Keratinocyte (primary cell): Measurements from ENCODE around the gene ZNF841. TPM values are rescaled to one million over a fixed set of nuclear protein-coding genes. Genes with fewer than 3 reads are reported as not detected.
A peak's percentile ranks its signal among the peaks of the same experiment; 100 is the strongest.

Source experiments
- DNase-seq: peaks from one replicate; pipeline ENCODE4 v3.0.0-alpha.2; 2011; ENCODE audit warnings: low read depth, missing footprints, low spot score
- FAIRE-seq: peaks from 2 replicates; lab custom pipeline; 2011; peaks lifted over from hg19 to GRCh38; lab: Jason Lieb, UNC
- H2AFZ ChIP-seq: 2 replicates; pipeline ENCODE4 v1.6.0; 2012; ENCODE audit warnings: low read length, control low read depth, inconsistent platforms; ENCODE audit not compliant: control insufficient read depth
- H3K27ac ChIP-seq: 2 replicates; pipeline ENCODE4 v1.5.1; 2011; ENCODE audit warnings: low read length; ENCODE audit not compliant: control insufficient read depth, insufficient read depth
- H3K27me3 ChIP-seq: 3 replicates; pipeline ENCODE4 v1.6.0; 2011; ENCODE audit warnings: low read length; ENCODE audit not compliant: control insufficient read depth, insufficient read depth; ENCODE audit errors: extremely low read depth
- H3K36me3 ChIP-seq, 2 experiments: 2 replicates in 1 of 2; 3 replicates in 1 of 2; pipeline ENCODE4 v1.5.1; 2011; ENCODE audit warnings: low read length in 2 of 2, mild to moderate bottlenecking in 1 of 2; ENCODE audit not compliant: control insufficient read depth in 2 of 2, insufficient read depth in 2 of 2; ENCODE audit errors: extremely low read depth in 1 of 2
- H3K4me1 ChIP-seq: 3 replicates; pipeline ENCODE4 v1.5.1; 2011; ENCODE audit warnings: low read length; ENCODE audit not compliant: control insufficient read depth, insufficient read depth; ENCODE audit errors: extremely low read depth
- H3K4me2 ChIP-seq: 3 replicates; pipeline ENCODE4 v1.6.0; 2011; ENCODE audit warnings: low read depth, low read length; ENCODE audit not compliant: control insufficient read depth, insufficient read depth; ENCODE audit errors: extremely low read depth
- H3K4me3 ChIP-seq, 3 experiments: fragments of 200-600 bp in 1 of 3; sonication (generic) in 1 of 3; 2 replicates in 2 of 3; 3 replicates in 1 of 3; pipeline ENCODE4 v1.5.1; 2011 to 2016; ENCODE audit warnings: low read length in 3 of 3, mild to moderate bottlenecking in 3 of 3, control low read depth in 2 of 3, inconsistent platforms in 1 of 3, low read depth in 1 of 3, mixed read lengths in 1 of 3, mixed run types in 1 of 3, moderate library complexity in 1 of 3; ENCODE audit not compliant: control insufficient read depth in 2 of 3, insufficient read depth in 2 of 3; ENCODE audit errors: extremely low read depth in 1 of 3
- H3K79me2 ChIP-seq: 2 replicates; pipeline ENCODE4 v1.6.0; 2012; ENCODE audit warnings: low read length; ENCODE audit not compliant: control insufficient read depth, insufficient read depth
- H3K9ac ChIP-seq: 3 replicates; pipeline ENCODE4 v1.6.0; 2011; ENCODE audit warnings: low read length; ENCODE audit not compliant: control insufficient read depth, insufficient read depth; ENCODE audit errors: extremely low read depth
- H3K9me1 ChIP-seq: 3 replicates; pipeline ENCODE4 v1.6.0; 2011; ENCODE audit warnings: low read length; ENCODE audit not compliant: control insufficient read depth, insufficient read depth; ENCODE audit errors: extremely low read depth
- H3K9me3 ChIP-seq: 2 replicates; pipeline ENCODE4 v1.5.1; 2012; ENCODE audit warnings: low read depth, low read length; ENCODE audit not compliant: control insufficient read depth
- H4K20me1 ChIP-seq: 3 replicates; pipeline ENCODE4 v1.6.0; 2011; ENCODE audit warnings: low read length; ENCODE audit not compliant: control insufficient read depth, insufficient read depth; ENCODE audit errors: extremely low read depth
- CTCF ChIP-seq, 3 experiments: IDR thresholded peaks in 1 of 3; conservative IDR thresholded peaks in 1 of 3; optimal IDR thresholded peaks in 1 of 3; 2 replicates in 2 of 3; 3 replicates in 1 of 3; pipeline versions ENCODE3 to v1.5.1; 2011; ENCODE audit warnings: low read length in 3 of 3, mild to moderate bottlenecking in 3 of 3, moderate library complexity in 2 of 3, control low read depth in 1 of 3, inconsistent platforms in 1 of 3; ENCODE audit not compliant: insufficient read depth in 2 of 3; ENCODE audit errors: extremely low read depth in 1 of 3
- EZH2 ChIP-seq: IDR thresholded peaks from one replicate; pipeline ENCODE4 v1.6.1; 2012; ENCODE audit warnings: inconsistent platforms, mild to moderate bottlenecking, low read length, moderate library complexity
- dilution Hi-C: fragments of 300-500 bp; cut with MboI; formaldehyde crosslinking; loops from one replicate; pipeline ENCODE4 v1.7.0; 2020; ENCODE audit warnings: low sequenced_read_pairs; ENCODE audit not compliant: extremely low pct_ligation_motif_present
- polyA plus RNA-seq, 5 experiments: library from polyadenylated mRNA; depleted of rRNA in 3 of 5; stranded (reverse) in 3 of 5; stranded (forward) in 1 of 5; unstranded in 1 of 5; fragments of >200 nt; gene quantifications; 1 replicate in 1 of 5; 2 replicates in 3 of 5; 3 replicates in 1 of 5; pipeline versions ENCODE4 v1.2.1 to v1.2.3, GENCODE V29; 2011 to 2012; ENCODE audit warnings: missing spikeins in 2 of 5, low read depth in 1 of 5, low replicate concordance in 1 of 5

The ZNF841 gene
- polyA plus RNA-seq, 1 donor (not counting 4 experiments of a cell fraction or from before 2014, with no cell fraction given) = 14.6 TPM

GRCh38 chr19:52048555-52049501 lies 46.7 kb downstream of the ZNF841 start, which contains the start of gene ZNF432:
Gene ZNF432 (minus strand): TSS chr19:52048838. CDS start chr19:52046868, 1,970 bp downstream.
- H3K27me3 ChIP-seq = no peaks in the 10 kb centered on the region
- no peaks in the 10 kb centered on the region for H3K9me3 ChIP-seq
- DNase-seq (peak; percentile 28), FAIRE-seq (peak; percentile 53)
- H3K4me3 ChIP-seq = peak within 1 kb of the TSS; percentile 54 to 95 (median 73)
- H3K4me2 ChIP-seq = peak within 1 kb of the TSS; percentile 74
- H3K9me1 ChIP-seq = no peaks in the 10 kb centered on the region
- H2AFZ ChIP-seq = peak within 1 kb of the TSS; percentile 100
- H4K20me1 ChIP-seq = no peaks in the 10 kb centered on the region
- dilution Hi-C loops = no loop called here
- H3K36me3 ChIP-seq = peaks cover 5 to 6% of the 10 kb centered on the region in 2 experiments
- peak within 1 kb of the TSS; percentile 92 for H3K9ac ChIP-seq
- peaks cover 2% of the 10 kb centered on the region for H3K79me2 ChIP-seq
- peak within 1 kb of the TSS; percentile 93 for H3K27ac ChIP-seq
- H3K4me1 ChIP-seq = peaks cover 6% of the 10 kb centered on the region
- peak in 1 of 3 experiments; percentile 24 for TF ChIP-seq CTCF (optimal IDR thresholded peaks at IDR 0.05 in 1 of 3, IDR thresholded peaks at IDR 0.05 in 1 of 3, conservative IDR thresholded peaks at IDR 0.05 in 1 of 3; ENCODE audit: extremely low read depth in 1 of 3, insufficient read depth in 2 of 3, low read length in 3 of 3)
- no peak for TF ChIP-seq EZH2

- Histone ChIP-seq H3K9ac (no peak overlapping the region), H3K4me3 (no peak overlapping the region), H3K36me3 (peaks cover 26 to 34% of the 10 kb centered on the region in 2 experiments), H3K9me1 (no peaks in the 10 kb centered on the region), H2AFZ (no peak overlapping the region), H3K4me1 (no peaks in the 10 kb centered on the region), H4K20me1 (no peaks in the 10 kb centered on the region), H3K4me2 (no peak overlapping the region), H3K9me3 (peaks cover 14% of the 10 kb centered on the region), H3K27ac (no peak overlapping the region), H3K27me3 (no peaks in the 10 kb centered on the region), H3K79me2 (no peaks in the 10 kb centered on the region)
- DNase-seq (no peak), FAIRE-seq (no peak)
- TF ChIP-seq EZH2 (no peak), CTCF (optimal IDR thresholded peaks at IDR 0.05 in 1 of 3, IDR thresholded peaks at IDR 0.05 in 1 of 3, conservative IDR thresholded peaks at IDR 0.05 in 1 of 3; ENCODE audit: extremely low read depth in 1 of 3, insufficient read depth in 2 of 3, low read length in 3 of 3) (no peak)
- dilution Hi-C loops = no loop called here
Observed at GRCh38 chr19:52039169-52039568, 56.4 kb downstream of the ZNF841 start.
